Smooth muscle cell (in vitro differentiated cells): ENCODE results near the gene LILRB4. TPM values are rescaled to one million over a fixed set of nuclear protein-coding genes. Genes with fewer than 3 reads are reported as not detected.

ENCODE experiments used
- microRNA-seq: library from miRNA; unstranded; fragments of <30 nt; microRNA quantifications from one replicate; pipeline ENCODE4, GENCODE V29; 2016; ENCODE audit warnings: borderline number of aligned reads
- polyA plus RNA-seq: library from polyadenylated mRNA; unstranded; fragments of >200 nt; fragmentation: Nextera tagmentation; extraction: Ambion mirVana; gene quantifications from 2 replicates; pipeline ENCODE4 v1.2.1, GENCODE V29; 2016
- small RNA-seq: library from RNA; depleted of rRNA; stranded (forward); fragments of <200 nt; gene quantifications from one replicate; pipeline ENCODE3, GENCODE V24; 2014
- total RNA-seq: library from RNA; depleted of rRNA; stranded (reverse); fragments of >200 nt; gene quantifications from 2 replicates; pipeline ENCODE4 v1.2.3, GENCODE V29; 2014

LILRB4 gene
- total and polyA plus RNA-seq, 2 experiments from 2014 or later = not detected

Small RNA genes lying within 50 kb of the gene (microRNA-seq; reads per million reads assigned to microRNA genes)
- not detected for gene MIR8061

Small RNA genes lying within 50 kb of the gene (small RNA-seq; reads per million reads assigned to genes)
- gene AC245036.3 (not detected), gene AC245128.2 (not detected), gene MIR8061 (not detected)

Other genes with a start within 250 kb of the LILRB4 start
- gene TTYH1, start 247.5 kb upstream of the LILRB4 start, total RNA-seq = 0.40 and 2.6 TPM in 2 replicates
- gene TTYH1, start 247.5 kb upstream of the LILRB4 start, polyA plus RNA-seq = 0.65 and 2.1 TPM in 2 replicates
- gene LENG8, start 213.8 kb upstream of the LILRB4 start, total RNA-seq = 32.9 and 39.2 TPM in 2 replicates
- gene LENG8, start 213.8 kb upstream of the LILRB4 start, polyA plus RNA-seq = 27.6 and 60.1 TPM in 2 replicates
- 1.7 and 4.1 TPM in 2 replicates for gene LENG9, start 199.2 kb upstream of the LILRB4 start, total RNA-seq
- 0.57 and 1.3 TPM in 2 replicates for gene LENG9, start 199.2 kb upstream of the LILRB4 start, polyA plus RNA-seq
- gene CDC42EP5, start 189.7 kb upstream of the LILRB4 start, total RNA-seq = 33.6 and 74.0 TPM in 2 replicates
- gene CDC42EP5, start 189.7 kb upstream of the LILRB4 start, polyA plus RNA-seq = 94.1 and 99.8 TPM in 2 replicates
- gene LAIR2, start 160.2 kb upstream of the LILRB4 start, total RNA-seq = not detected in 2 replicates
- gene LAIR2, start 160.2 kb upstream of the LILRB4 start, polyA plus RNA-seq = not detected in 2 replicates
- gene LILRA2, start 89.2 kb upstream of the LILRB4 start, total RNA-seq = not detected in 2 replicates
- not detected in 2 replicates for gene LILRA2, start 89.2 kb upstream of the LILRB4 start, polyA plus RNA-seq
- gene LILRA1, start 69.4 kb upstream of the LILRB4 start, total RNA-seq = not detected in 2 replicates
- not detected in 2 replicates for gene LILRA1, start 69.4 kb upstream of the LILRB4 start, polyA plus RNA-seq
- gene LILRB1, start 32.5 kb upstream of the LILRB4 start, total RNA-seq = not detected in 2 replicates
- not detected in 2 replicates for gene LILRB1, start 32.5 kb upstream of the LILRB4 start, polyA plus RNA-seq
- gene KIR3DL3, start 61.5 kb downstream of the LILRB4 start, total RNA-seq = not detected in 2 replicates
- not detected in 2 replicates for gene KIR3DL3, start 61.5 kb downstream of the LILRB4 start, polyA plus RNA-seq
- gene KIR2DL3, start 75.5 kb downstream of the LILRB4 start, total RNA-seq = not detected in 2 replicates
- gene KIR2DL3, start 75.5 kb downstream of the LILRB4 start, polyA plus RNA-seq = not detected in 2 replicates
- gene KIR2DL1, start 106.8 kb downstream of the LILRB4 start, total RNA-seq = not detected in 2 replicates
- not detected in 2 replicates for gene KIR2DL1, start 106.8 kb downstream of the LILRB4 start, polyA plus RNA-seq
- not detected in 2 replicates for gene KIR2DL4, start 140.6 kb downstream of the LILRB4 start, total RNA-seq
- not detected in 2 replicates for gene KIR2DL4, start 140.6 kb downstream of the LILRB4 start, polyA plus RNA-seq
- not detected in 2 replicates for gene KIR3DL1, start 153.5 kb downstream of the LILRB4 start, total RNA-seq
- gene KIR3DL1, start 153.5 kb downstream of the LILRB4 start, polyA plus RNA-seq = not detected in 2 replicates
- gene KIR2DS4, start 169.7 kb downstream of the LILRB4 start, total RNA-seq = not detected in 2 replicates
- not detected in 2 replicates for gene KIR2DS4, start 169.7 kb downstream of the LILRB4 start, polyA plus RNA-seq
- not detected in 2 replicates for gene KIR3DL2, start 187.5 kb downstream of the LILRB4 start, total RNA-seq
- not detected in 2 replicates for gene KIR3DL2, start 187.5 kb downstream of the LILRB4 start, polyA plus RNA-seq
- not detected in 2 replicates for gene FCAR, start 211.2 kb downstream of the LILRB4 start, total RNA-seq
- not detected in 2 replicates for gene FCAR, start 211.2 kb downstream of the LILRB4 start, polyA plus RNA-seq
- gene NCR1, start 243.2 kb downstream of the LILRB4 start, total RNA-seq = 1.7 TPM in 1 of 2 replicates, not detected in the other
- gene NCR1, start 243.2 kb downstream of the LILRB4 start, polyA plus RNA-seq = 0.64 TPM in 1 of 2 replicates, not detected in the other